WI38 (cell line): ENCODE measurements around the gene EIF4EBP3.

ENCODE experiments used
- H3K4me3 ChIP-seq: 2 replicates; pipeline ENCODE4 v1.5.1; 2011; ENCODE audit warnings: low read depth, mild to moderate bottlenecking, control low read depth, low read length
- TF ChIP-seq, protein P1 (sequence below): IDR thresholded peaks from 2 replicates; pipeline ENCODE4 v1.5.1; 2012; ENCODE audit warnings: low read depth, mild to moderate bottlenecking, control low read depth, low read length

EIF4EBP3 gene

DNA sequence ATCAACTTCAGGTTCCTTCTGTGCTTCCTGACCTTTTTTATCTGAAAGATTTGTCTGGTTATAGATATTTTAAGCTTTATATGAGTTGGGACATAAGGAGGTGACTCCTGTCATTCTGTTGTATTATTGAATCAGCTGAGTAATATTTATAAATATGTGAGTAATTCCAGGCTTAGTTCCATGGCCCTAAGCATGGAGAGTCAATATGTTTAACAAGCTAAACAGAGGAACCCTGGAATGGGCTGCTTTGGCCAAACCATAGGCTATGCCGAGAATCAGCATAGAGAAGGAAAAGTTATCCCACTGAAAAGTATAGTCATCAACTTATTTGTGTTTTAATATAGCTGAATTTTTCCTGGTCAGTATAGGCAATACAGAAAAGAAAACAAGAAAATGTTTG, 7.2 kb upstream of the EIF4EBP3 start:
- TF ChIP-seq, protein P1, sequence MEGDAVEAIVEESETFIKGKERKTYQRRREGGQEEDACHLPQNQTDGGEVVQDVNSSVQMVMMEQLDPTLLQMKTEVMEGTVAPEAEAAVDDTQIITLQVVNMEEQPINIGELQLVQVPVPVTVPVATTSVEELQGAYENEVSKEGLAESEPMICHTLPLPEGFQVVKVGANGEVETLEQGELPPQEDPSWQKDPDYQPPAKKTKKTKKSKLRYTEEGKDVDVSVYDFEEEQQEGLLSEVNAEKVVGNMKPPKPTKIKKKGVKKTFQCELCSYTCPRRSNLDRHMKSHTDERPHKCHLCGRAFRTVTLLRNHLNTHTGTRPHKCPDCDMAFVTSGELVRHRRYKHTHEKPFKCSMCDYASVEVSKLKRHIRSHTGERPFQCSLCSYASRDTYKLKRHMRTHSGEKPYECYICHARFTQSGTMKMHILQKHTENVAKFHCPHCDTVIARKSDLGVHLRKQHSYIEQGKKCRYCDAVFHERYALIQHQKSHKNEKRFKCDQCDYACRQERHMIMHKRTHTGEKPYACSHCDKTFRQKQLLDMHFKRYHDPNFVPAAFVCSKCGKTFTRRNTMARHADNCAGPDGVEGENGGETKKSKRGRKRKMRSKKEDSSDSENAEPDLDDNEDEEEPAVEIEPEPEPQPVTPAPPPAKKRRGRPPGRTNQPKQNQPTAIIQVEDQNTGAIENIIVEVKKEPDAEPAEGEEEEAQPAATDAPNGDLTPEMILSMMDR = no peak
- no peak overlapping the region for H3K4me3 ChIP-seq

DNA sequence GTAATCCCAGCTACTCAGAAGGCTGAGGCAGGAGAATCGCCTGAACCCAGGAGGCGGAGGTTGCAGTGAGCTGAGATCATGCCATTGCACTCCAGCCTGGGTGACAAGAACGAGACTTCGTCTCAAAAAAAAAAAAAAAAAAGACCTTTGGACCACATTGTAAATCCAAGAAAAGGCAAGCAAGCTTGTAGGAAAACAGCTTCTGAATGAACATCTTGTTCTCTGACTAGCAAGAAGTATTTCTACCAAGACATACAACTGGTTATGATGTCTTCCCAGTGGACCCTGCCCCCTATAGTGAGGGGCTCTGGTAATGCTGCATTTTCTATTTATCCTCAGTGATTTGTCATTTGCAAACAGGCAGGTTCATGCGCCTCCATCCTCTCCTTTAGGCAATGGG, 4.5 kb upstream of the EIF4EBP3 start:
- no peak overlapping the region for H3K4me3 ChIP-seq
- TF ChIP-seq, protein P1 = no peak

DNA sequence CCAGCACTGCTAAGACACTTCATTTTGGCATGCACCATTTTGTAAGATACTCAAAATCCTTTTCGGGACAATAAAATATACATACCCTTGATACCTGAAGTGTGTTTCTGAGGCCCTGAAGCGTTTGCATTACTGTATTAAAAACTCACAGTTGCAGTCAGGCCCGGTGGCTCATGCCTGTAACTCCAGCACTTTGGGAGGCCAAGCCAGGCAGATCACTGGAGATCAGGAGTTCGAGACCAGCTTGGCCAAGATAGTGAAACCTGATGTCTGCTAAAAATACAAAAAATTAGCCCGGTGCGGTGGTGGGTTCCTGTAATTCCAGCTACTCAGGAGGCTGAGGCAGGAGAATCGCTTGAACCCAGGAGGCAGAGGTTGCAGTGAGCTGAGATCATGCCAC, 2.5 kb upstream of the EIF4EBP3 start:
- TF ChIP-seq, protein P1 = no peak
- no peak overlapping the region for H3K4me3 ChIP-seq

DNA sequence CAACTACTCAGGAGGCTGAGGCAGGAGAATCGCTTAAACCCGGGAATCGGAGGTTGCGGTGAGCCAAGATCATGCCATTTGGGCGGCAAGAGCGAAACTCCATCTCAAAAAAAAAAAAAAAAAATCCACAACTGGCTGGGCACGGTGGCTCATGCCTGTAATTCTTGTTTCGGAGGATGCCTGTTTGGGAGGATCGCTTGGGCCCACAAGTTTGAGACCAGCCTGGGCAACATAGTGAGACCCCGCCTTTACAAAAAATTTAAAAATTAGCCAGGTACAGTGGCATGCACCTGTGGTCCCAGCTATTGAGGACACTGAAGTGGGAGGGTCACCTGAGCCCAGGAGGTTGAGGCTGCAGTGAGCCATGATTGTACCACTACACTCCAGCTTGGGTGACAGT, 1.9 kb upstream of the EIF4EBP3 start:
- TF ChIP-seq, protein P1 = no peak
- no peak overlapping the region for H3K4me3 ChIP-seq

DNA sequence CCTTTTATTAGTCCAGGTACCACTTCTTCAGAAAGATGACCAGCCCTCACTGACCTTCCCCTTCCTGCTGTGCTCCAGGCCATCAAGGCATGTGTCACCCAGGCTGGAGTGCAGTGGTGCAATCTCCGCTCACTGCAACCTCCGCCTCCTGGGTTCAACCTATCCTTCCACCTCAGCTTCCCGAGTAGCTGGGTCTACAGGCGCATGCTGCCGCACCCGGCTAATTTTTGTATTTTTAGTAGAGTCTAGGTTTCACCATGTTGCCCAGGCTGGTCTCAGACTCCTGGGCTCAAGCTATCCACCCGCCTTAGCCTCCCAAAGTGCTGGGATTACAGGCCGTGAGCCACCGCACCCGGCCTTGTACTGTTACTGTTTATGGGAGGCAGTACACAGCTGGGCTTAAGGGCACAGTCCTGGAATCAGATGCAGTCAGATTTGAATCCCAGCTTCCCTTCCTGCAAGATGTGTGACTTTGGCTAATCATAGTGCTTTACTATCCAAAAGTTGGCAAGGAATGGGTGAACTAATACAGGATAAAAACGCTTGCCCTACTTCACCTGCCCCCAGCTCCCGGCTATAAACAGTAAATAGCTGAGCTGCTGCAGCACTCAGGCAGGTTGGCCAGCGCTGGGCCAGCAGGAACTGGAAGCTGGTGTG, 483 bp upstream of the EIF4EBP3 start:
- TF ChIP-seq, protein P1 = no peak
- no peak overlapping the region for H3K4me3 ChIP-seq

DNA sequence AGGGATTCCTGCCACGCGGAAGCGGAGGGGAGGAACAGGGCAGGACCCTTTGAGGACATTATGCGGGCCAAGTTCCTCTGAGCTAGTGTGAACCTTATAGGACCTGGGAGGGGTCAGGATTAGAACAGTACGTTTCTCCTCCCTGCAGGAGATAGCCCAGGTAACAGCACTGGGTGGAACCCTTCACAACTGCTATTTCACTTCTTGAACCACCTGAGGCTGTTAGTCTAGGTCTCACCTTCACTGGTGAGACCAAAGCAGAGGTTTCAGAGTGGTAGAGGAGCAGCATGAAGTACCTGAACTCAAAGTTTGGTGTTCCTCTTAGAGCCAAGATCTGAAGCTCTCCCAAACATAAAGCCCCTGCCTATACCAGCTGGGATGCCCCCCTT, 832 bp downstream of the EIF4EBP3 start:
- TF ChIP-seq, protein P1 = no peak
- no peak overlapping the region for H3K4me3 ChIP-seq

DNA sequence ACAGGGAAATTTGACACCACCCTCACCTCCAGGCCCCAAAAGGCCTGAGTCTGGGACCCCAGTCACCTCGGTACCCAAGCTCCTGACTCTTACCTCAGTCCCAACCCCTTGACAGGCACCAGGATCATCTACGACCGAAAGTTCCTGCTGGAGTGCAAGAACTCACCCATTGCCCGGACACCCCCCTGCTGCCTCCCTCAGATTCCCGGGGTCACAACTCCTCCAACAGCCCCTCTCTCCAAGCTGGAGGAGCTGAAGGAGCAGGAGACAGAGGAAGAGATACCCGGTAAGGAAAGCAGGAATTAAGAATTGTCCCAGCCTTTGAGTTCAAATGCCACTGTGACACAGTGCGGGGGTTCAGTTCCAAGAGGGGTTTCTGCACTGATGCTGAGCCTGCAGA, 1.3 kb downstream of the EIF4EBP3 start:
- H3K4me3 ChIP-seq = no peak overlapping the region

More for the DNA sequence above, 1.3 kb downstream of the EIF4EBP3 start:
- TF ChIP-seq, protein P1 = no peak
